Hematopoietic multipotent progenitor cell treated with erythropoietin and hydrocortisone succinate and interleukin-3 and kit ligand, for 8 days (in vitro differentiated cells): ENCODE data around the gene ABCB8.
"Not testable (repeated sequence)": the region's sequence is repeated elsewhere in the genome, so short reads cannot be mapped to it uniquely, and the experiment has no call there.

Experiments used
- DNase-seq: peaks from one replicate; pipeline ENCODE4 v3.0.0-alpha.2; 2015

ABCB8 gene

DNA sequence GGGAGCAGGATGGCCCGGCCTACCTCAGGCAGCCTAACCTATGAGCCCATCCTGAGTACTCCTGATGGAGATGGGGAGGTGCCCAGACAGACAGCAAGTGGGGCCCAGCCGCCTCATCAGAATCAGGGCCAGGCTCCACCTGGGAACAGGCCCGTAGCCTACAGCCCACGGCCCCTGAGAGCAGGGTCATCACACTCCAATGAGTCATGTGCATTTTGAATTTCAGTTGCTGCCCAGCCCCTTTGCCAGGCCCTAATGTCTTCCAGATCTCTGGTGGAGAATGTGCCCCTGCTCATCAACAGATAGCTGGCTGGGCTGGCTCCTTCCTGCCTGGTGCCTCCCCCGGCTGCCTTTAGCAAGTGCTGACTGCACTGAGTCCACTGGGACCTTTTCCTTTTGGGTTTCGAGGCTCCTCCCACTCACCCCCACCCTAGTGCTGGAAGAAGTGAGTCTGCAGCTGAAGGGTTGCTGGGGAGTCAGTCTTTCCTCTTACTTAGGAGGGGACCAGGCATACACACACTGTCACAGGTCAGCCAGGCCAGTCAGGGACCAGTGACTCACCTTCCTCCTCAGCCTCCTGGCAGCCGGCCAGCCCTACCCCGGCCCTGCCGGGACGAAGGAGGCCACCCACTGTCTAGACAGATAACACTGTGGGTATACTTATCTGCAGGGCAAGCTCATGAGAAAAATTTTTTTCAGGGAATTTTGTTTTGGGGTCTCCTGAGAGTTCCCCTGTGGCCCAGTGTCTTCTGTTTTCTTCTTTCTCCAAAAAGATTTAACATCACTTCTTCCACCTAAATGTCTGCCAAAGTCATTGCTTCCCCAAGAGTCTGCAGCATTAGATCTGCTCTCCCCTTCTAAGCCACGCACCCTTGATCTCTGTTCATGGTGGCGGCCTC, 10.9 kb downstream of the ABCB8 start:
- peak; percentile 98 for DNase-seq

DNA sequence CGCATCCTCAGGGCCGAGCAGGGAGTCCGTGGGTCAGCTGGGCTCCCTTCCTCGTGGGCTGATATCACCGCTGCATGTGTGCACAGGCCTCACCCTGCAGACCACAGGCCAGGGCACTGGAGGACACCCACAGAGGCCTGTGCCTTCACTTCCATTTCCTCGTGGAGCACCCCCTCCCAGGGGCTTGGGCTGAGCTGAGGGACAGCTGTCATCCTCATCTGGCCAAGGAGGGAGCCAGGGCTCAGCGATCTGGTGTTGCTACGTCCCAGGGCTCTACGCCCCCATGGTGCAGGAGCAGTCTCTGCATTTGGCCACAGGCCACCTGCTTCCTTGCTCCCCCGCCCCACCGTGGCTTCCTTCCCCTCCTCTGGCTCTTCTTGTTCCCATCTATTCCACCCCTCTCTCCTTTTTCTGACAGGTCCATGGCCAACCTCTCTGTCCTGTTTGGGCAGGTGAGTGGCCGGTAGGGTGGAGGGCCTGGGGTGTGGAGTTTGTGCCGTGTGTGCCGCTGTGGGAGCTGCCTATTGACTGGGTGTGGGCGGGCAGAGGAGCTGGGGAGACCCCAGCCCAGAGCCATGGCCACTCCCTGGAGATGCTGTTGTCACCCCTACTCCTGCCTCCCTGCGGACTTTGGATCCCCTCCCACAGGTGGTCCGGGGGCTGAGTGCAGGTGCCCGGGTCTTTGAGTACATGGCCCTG, 11.7 kb downstream of the ABCB8 start:
- no peak for DNase-seq

DNA sequence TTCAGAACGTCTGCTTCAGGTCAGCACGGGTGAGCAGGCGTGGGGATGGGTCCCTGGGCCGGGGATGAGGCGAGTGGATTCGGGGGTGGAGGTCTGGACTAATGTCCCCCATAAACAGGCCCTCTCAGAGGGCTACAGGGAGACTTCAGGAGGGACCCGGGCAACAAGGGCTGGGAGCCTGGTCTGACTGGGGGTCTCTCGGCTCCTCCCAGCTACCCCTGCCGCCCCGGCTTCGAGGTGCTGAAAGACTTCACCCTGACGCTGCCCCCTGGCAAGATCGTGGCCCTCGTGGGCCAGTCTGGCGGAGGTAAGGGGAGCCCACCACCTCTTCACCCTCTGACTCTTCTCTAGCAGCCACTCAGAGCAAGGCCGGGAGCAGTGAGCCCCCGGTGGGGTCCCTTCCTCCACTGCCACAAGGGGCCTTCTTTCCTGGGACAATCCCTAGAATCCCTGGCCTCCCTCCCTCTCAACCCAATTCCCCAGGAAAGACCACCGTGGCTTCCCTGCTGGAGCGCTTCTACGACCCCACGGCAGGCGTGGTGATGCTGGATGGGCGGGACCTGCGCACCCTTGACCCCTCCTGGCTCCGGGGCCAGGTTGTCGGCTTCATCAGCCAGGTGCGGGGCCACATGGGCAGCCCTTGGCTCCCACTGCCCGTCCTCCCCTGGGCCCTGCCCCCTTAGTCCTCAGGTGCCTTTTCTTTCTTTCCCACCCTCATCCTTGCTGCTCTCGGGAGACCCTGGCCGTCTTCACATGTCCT, 12.5 kb downstream of the ABCB8 start:
- DNase-seq: no peak

DNA sequence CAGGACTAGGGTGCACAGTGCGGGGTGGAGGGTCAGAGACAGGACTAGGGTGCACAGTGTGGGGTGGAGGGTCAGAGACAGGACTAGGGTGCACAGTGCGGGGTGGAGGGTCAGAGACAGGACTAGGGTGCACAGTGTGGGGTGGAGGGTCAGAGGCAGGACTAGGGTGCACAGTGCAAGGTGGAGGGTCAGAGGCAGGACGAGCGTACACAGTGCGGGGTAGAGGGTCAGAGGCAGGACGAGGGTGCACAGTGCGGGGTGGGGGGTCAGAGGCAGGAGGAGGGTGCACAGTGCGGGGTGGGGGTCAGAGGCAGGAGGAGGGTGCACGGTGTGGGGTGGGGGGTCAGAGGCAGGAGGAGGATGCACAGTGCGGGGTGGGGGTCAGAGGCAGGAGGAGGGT, 15.2 kb downstream of the ABCB8 start:
- not testable (repeated sequence) for DNase-seq

DNA sequence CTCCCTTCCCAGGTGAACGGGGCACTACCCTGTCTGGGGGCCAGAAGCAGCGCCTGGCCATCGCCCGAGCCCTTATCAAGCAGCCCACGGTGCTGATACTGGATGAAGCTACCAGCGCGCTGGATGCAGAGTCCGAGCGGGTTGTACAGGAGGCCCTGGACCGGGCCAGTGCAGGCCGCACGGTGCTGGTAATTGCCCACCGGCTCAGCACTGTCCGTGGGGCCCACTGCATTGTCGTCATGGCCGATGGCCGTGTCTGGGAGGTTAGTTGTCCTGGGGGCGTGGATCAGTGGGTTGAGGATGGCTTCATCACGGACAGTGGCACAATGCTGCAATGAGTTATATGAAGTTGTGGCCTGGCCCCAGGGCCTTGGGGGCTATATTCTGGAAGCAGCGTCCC, 15.7 kb downstream of the ABCB8 start:
- no peak for DNase-seq

DNA sequence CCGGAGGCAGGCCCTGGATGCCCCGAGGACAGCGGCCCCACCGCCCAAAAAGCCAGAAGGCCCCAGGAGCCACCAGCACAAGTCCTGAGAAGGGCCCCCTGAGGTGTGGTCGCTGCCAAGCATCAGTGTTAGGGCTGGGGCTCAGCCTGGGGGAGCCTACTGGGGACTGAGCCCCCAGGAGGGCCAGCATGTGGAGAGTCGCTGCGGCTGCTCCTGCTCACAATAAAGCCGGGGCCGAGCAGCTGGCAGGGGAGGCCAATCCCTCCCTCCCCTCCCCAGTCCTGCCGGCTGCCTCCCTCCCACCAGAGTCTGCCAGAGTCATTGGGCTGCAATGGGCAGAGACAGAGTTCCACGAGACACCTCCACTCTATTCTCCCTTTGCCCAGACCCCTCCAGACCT, 17.0 kb downstream of the ABCB8 start:
- no peak for DNase-seq

DNA sequence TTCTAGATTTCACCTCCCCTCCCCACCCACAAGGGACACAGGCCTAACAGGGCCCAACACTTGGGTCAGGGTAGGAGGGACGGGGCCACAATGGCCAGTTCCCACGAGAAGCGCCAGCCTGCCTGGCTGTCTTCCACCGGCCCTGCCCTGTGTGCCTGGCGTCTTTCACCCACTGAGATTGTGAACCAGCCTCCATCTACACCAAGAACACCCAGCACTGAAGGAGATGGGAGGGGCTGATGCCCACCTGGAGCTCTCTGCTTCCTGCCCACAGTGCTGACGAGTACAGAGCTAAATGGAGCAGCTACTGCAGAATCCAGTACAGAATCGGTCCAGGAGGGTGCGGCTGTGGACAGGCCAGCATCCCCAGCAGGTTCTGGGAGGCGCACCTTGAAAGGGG, 17.7 kb downstream of the ABCB8 start:
- no peak for DNase-seq

DNA sequence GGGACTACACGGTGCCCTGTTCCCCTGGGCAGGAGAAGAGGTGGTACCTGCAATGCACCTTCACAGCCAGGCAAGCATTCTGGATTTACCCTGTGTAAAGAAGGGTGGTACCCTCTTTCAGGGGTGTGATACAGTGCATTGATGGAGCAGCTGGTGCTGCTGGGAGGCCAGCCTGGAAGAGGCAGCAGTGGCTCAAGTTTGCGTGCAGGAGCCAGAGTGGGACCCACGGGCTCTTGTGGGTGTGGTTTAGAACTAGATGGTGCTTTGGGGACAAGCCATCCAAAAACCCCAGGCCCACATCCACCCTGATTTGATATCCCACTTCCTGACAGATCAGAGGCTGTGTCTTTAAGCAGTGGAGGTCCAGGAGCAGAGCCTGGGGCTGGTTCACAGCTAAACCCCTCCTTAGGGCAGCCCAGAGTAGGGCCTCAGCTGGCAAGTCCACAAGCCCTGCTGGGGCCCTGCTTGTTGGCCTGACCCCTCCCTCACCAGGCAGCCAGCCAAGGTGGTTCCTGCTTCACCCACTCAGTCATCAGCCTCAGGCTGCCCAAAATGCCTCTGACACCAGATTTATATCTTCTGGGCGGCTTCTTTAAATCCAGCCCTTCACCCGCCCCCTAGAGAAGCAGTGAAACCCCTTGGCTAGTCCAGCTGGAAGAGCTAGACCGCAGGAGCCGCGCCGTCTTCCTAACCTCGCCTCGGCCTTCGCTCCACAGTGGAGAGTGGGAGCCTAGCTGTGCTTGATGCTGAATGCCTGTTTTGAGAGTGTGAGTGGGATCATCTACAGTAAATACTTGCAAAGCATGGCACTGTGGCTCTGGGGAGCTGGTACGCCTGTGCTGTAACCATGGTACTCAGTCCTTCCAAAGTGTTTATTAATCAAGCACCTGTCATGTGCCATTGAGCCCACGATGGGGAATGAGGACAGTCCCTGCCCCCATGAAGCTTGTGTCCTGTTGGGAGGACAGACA, 18.6 kb downstream of the ABCB8 start:
- DNase-seq: peak; percentile 69

DNA sequence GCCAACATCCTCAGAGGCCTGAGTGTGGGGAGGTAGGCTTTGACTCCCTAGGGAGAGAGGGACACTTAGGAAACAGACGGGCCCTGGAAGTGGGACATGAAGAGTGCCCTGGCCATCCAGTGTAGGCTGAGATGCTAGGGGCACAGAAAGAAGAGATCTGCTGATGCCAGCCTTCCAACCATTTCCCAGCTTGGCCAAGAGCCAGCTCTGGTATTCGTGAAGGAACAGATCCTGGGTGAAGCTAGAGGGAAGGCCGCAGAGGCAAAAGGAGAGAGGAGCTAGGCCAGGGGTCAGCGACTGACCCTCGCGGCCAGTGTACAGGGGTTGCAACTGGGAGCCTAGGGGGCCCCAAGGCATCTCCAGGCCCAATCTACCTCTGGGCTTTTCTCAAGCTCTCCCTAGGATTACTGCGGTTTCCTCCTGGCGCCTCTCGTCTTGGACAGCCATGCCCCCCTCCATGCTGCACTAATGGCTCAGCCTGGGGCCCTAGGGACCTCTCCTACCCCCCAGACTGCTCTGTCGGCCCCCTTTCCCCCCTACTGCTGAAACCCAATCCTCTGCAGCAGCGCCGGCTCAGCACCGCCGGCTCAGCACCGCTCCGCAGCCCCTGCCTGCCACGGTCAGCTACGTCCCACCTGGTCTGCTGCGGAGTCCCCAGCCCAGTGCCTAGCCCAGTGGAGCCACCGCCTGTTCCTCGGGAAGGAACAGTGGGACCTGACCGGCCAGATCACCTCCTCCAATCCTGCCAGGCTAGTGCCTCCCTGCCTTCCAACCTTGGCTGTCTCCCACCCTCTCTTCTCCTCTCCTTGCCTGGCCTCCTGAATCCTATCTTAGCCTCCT, 19.9 kb downstream of the ABCB8 start, which contains the start of gene ASIC3:
ASIC3 (plus strand) TSS at position 556 of the 840 bp plus-strand sequence. CDS start 355 bp downstream, outside the sequence.
- DNase-seq: no peak

DNA sequence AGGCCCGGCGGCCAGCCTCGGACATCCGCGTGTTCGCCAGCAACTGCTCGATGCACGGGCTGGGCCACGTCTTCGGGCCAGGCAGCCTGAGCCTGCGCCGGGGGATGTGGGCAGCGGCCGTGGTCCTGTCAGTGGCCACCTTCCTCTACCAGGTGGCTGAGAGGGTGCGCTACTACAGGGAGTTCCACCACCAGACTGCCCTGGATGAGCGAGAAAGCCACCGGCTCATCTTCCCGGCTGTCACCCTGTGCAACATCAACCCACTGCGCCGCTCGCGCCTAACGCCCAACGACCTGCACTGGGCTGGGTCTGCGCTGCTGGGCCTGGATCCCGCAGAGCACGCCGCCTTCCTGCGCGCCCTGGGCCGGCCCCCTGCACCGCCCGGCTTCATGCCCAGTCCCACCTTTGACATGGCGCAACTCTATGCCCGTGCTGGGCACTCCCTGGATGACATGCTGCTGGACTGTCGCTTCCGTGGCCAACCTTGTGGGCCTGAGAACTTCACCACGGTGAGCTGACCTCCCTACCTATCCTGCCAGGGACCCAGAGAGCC, 20.7 kb downstream of the ABCB8 start:
- no peak for DNase-seq

DNA sequence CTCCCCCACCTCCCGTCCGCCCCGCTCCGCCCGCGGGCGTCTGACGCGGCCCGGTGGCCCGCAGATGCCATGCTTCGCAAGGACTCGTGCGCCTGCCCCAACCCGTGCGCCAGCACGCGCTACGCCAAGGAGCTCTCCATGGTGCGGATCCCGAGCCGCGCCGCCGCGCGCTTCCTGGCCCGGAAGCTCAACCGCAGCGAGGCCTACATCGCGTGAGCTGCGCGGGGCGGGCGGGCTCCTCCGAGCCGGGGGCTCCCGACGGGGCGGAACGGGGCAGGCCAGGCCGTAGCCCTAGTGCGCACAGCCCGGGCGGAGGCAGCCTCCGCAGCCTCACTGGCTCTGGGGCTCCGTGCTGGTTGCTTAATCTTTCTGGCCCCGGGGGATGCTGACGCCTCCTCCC, 22.9 kb downstream of the ABCB8 start:
- peak; percentile 59 for DNase-seq

DNA sequence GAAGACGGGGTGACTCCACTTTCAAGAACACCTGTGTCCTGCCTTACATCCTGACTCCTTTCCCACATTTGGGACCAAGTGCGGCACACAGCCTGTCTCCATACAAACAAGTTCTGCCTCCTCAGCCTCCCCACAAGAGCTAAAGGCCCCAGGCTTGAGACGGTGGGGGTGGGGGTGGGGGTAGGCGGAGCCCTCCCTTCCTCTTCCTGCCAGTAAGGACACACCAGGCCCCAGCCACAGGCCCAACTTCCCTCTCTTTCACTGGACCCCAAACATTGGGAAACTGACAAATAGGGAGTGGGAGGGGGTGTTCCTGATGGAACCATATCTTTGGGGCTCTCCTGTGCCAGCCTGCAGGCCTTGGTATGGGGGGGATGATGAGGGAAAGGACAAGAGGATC, 24.8 kb downstream of the ABCB8 start:
- no peak for DNase-seq

DNA sequence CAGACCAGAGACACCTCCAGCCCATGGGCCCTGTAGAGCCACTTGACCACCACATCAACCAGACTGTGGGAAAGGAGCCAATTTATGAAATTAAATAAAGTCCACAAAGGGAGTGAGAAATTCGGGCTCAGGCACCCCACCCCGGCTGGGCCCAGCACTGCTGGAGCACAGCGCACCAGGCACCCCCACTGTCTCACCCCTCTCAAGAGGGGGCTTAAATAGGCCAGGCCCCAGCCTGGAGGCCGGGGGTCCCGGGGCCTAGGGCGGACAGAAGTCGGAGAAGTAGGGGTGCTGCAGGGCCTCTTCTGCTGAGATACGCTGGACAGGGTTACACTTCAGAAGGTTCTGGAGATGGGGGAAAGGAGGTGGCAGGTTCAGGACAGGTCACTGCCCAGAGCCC, 25.5 kb downstream of the ABCB8 start:
- no peak for DNase-seq

DNA sequence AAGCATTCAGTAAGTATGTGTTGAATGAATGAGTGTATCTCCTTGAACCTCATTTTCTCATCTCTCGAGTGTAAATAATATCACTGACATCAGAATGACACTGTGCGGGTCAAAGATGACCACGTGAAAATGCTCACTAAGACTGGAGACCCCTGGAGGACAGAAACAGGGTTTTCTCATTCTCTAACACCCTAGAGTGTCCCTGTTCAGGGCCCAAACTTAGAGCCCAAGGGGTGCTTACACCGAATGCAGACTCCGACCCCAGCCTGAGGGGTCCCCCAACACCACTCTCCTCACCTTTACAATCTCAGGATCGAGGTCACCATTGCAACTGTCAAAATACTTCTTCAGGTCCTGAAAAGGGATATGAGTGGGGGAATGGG, 28.0 kb downstream of the ABCB8 start:
- DNase-seq: no peak

DNA sequence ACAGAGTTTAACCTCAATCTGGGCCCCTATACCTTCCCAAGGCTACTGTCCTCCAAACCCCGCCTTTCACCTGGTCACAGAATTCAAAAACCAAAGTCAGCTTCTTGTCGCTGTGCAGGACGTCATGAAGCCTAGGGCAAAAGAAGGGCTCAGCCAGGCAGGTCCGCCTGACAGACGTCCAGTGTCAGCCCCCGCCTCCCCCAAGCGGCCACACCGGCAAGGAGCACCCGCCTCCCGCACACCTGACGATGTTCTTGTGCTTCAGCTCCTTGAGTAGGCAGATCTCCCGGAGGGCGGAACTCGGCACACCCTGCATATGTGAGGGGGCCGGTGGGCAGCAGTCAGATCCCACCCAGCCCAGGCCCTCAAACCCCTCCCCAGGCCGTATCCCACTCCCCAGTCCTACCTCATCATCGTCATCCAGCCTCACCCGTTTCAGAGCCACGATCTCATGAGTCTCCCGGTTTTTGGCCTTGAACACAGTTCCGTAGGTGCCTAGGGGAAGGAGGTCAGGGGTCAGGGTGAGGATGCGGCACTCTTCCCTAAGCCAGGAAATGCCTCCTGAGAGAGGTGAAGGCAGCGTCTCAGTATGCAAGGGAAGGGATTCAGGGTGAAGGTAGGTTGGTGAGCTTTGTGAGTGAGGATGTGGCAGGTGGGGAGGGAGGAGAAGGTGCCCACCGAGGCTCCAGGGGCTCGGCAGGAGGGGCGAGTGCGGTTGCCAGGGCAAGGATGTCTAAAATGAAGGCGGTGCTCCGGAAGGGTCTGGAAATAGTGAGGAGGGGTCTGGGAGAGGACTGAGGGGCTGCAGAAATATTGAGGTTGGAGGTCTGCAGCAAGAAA, 28.6 kb downstream of the ABCB8 start:
- no peak for DNase-seq

DNA sequence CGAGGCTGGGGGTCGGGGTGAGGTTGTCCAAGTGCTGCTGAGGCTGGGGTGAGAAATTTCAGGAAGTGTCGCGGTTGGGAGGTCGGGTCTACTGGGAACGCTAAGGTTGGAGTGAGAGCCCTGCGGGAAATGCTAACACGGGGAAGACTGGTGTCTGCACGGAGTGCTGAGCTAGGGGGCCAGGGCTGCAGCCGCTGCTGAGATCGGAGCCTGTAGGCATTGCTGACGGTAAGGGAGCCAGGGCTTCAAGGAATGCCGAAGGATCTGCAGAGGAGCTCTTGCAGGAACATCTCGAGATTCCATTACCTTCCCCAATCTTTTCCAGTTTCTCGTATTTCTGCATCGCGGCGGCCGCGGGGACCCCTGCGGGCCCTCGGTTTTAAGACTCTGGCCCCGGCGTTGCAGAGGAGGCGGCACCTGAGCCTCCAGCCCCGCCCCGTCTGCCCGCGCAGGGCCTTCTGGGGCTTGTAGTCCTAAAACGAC, 29.3 kb downstream of the ABCB8 start, which contains the start of gene CDK5:
CDK5 (minus strand) TSS at position 392 of the 483 bp plus-strand sequence; CDS start at position 343, 49 bp downstream.
- DNase-seq: no peak

DNA sequence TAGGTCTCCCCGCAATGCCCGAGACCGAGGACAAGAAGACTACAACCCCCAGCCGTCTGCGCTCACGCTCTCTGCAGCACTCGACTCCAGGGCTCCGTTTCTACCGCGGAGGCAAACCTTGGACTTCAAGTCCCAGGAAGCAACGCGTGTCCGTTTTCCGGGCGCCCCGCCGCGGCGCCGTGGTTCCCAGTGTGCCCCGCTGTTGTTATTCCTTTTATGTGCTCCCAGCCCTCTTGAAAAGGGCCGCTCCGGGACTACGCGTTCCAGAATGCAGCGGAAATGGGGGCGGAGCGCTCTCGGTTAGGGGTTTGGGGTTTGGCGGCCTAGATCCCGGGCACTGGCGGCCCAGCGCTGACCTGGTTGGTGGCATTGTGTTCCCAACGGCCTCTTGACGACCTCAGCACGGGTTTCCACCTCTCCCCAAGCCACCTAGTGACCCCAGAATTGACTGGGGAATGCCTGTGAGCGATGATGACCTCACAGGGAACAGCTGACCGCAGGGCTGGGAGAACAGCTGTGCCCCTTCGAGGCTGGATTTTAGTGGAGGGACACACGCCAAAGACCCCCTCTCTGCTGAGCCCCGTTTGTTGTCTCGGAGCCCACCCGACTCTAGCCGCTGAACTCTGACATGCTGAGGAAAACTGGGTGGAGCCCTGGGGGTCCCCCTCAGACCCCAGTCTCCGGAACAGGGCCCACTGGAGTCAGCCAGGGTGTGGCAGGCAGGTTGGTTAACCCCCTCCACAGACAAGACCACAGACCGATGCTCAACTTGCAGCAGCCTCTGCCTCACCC, 29.9 kb downstream of the ABCB8 start:
- peak; percentile 99 for DNase-seq

DNA sequence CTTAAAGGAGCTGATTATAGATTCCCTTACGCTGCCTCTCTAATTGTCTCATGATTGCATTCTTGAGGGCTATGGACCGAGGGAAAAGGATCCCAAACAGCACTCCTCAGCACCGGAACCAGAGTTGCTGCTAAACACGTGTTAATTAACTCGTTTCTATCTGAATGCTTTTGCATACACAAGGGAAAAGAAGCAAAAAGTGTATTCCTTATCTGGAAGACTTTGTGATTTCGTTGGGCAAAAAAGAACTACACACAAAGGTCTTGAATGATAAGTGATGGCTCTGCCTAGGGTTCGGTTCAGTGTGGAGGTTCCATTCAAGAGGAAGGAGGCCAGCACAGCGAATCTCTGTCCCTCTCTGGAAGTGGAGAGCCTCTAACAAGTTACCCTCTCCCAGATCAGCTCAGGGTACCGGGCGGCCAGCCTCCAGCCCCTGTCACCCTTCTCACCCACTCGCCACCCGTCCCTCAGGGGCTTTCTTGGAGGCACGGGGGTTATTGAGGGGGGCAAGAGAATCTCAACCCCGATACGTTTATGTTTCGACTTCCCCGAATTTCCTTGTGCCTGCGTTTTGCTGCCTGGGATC, 30.6 kb downstream of the ABCB8 start:
- peak; percentile 62 for DNase-seq
